NK-92 treated with Interleukin-12 subunit alpha and Interleukin-12 subunit beta, amount 100 ng/mL, for 24 hours (cell line): Measurements from ENCODE around the gene FMOD.

ENCODE experiments used
- DNase-seq: peaks from one replicate; lab custom pipeline; 2025; lab: John Stamatoyannopoulos, UW

The FMOD gene

DNA sequence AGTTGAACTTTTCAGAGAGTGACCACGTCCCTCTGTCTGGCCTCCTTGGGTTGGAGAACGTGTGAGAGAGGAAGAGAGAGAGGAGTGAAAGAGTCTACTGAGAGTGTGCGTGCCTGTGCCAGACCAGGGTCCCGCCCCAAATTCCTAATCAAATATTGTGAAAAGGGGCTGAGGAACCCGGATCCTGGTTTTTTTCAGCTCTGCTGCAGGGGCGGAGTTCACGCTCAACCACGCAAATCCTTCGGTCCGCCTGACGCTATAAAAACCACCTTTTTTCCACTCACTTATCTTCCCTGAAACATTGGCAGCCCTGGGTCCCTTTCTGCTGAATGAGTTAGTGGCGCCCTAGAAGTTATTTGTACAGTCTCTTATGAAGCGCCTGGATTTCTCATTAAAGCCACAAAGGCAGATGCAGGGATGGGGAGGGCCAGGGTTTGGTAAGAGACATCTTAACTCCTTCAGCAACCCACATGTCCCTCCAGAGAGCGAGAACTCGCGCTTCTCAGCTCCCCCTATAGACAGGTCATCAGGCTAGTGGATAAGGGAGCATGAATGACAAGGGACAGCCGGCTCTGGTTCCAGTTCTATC lies at the start of gene FMOD:
Gene FMOD (minus strand): TSS at position 86 of the 589 bp plus-strand sequence. CDS start 2,852 bp downstream, outside the sequence.
- no peak for DNase-seq

DNA sequence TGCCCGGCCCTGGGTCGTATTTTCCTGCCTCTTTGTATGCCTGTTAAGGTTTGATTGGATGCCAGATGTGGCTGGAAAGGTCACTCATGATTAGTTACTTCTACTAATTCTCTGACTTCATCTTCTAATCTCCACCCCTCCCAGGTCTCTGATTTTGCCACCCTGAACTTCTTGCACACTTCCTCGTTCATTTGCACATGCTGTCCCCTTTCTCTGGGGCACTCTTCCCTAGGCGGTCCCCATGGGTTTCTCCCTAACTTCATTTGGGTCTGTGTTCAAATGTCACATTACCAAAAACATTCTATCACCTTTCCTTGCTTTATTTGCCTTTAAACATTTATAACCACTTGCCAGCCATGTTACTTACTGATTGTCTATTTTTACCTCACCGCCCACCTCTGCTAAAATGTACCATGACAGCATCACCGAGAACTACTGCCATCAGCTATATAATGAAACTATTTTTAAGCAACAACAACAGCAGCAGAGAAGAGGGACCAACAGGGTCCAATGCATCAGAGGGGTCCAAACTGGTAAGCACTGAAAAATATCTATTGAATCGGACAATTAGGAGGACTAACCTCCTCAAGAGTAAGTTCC lies 45.8 kb upstream of the FMOD start:
- no peak for DNase-seq

DNA sequence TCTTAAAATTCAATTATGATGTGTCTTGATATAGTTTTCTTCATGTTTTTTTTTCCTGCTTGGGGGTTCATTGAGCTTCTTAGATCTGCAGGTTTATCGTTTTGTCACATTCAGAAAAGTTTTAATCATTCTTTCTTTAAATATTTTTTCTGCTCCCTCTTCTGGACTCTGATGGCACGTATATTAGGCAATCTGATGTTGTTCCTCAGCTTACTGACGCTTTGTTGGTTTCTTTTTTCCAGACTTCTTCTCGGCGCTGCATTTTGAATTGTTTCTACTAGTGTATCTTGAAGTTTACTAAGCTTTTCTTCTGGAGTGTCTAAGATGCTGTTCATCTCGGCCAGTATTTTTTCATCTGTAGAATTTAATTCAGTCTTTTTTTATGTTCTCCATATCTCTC lies 44.8 kb upstream of the FMOD start:
- no peak for DNase-seq

DNA sequence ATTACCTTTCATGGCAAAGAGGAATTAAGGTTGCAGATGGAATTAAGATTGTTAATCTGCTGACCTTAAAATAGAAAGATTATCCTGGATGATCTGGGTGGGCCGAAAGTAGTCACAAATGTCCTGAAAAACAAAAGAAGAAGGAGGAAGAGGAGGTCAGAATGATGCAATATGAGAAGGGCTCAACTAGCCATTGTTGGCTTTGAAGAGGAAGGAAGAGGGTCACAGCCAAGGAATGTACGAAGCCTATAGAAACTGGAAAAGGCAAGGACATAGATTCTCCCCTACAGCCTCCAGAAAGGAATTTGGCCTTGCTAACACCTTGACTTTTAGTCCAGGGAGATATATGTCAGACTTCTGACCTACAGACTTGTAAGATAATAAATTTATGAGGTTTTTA lies 39.4 kb upstream of the FMOD start:
- DNase-seq = no peak

DNA sequence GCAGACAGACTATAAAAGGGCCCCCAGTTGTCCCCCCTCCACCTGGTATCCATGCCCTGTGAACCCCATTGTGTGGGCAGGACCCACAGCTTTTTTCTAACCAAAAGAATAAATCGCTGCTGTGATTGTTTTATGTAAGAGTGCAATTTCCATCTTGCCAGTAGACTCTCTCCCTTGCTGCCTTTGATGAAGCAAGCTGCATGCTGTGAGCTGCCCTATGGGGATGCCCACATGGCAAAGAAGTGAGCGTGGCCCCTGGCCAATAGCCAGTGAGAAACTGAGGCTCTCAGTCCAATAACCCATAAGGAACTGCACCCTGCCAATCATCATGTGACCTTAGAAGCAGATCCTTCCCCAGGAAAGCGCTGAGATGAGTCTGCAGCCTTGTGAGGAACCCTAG lies 37.8 kb upstream of the FMOD start:
- no peak for DNase-seq

DNA sequence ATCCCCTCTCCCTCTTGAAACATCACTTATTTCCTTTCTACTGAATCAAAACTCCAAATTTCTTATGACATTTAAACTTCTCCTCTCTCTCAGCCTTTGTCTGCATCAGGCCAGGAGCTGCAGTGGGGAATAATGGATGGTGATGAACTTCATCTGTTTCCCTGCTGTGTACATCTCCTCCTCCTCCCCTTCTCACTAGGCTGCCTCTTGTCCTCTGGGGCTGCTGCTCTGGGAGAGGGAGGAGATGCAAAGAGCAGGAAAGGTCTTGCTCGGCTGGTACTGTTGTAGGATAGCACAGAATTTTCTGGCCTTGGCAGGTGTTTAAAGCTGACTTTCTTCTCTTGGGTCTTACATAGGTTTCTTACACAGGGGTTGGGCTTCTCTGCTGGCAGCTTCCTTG lies 31.1 kb upstream of the FMOD start:
- no peak for DNase-seq

DNA sequence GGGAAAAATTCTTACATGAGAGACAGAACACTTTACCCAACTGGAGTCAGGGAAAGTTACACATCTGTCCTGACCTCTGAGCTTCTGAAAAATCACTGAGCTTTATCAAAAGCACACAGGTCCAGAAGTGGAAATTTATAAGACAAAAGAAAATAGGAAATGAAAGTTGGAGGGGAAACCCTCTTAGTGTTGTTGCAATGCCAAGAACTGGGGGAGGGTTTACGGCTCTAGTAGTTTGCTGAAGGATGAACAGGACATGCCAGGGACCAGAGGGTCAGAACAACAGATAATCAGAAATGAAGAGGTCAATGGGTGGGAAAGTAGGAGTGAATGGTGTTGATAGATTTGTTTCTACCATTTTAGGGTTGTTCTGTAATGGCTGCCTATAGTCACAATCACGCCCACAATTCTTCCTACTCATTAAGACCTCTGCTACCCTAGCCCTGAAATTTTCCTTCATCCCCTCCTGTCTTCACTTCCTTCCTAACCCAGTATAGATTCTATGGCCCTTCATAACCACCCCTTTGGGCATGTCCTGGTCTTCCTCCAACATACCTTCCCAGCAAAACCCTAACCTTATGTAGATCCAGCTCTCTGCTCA lies 30.3 kb upstream of the FMOD start:
- DNase-seq = no peak

DNA sequence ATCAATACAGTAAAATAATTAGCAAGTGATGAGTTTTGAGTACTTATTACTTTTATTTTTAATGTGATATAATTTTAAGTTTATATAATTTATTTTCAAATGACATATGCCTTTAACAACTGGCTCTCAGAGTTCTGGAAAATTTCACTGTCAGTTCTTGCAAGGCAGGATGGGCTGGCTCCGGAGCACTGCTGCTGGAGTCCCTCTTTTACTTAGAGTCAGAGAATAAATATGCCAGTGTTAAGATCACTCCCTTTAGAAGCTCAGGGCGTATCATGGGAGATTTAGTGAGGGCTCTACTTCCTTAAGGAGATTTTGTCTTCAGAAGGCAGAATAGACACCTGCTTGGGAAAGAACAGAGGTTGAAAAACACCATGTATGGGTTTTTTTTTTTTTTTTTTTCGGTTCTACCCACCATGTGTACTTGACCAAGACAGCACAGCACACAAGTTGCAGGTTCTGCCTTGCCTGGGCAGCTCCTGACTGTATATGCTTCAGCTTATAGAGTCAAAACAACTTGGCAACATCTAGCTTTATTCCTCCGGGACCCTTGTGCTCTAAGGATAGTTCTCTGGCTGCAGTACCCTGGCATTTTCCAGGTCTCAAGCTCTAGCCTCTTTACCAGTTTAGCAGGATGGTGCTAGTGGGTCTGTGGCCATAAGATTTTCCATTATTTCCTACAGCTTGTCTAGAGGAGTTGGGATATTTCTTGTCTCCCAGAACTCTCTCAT lies 29.7 kb upstream of the FMOD start:
- DNase-seq = no peak

DNA sequence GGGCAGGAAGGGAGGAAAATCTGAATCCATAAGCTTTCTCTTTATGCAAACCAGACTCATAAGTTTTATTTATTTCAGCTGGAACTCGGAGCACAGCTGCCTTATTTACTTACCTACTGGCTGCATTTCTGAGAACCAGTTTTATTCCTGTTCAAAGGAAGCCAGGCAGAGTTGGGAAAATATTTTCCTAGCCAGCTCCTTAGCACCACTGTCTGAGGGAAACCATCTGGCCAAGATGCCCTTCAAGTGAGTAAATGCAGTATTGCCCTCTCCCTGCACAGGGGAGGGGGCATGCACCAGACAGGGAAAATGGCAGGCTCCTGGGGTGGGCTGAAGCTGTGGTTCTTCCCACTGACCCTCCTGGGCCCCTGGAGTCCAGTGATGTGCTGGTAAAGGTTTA lies 28.9 kb upstream of the FMOD start:
- DNase-seq = no peak

DNA sequence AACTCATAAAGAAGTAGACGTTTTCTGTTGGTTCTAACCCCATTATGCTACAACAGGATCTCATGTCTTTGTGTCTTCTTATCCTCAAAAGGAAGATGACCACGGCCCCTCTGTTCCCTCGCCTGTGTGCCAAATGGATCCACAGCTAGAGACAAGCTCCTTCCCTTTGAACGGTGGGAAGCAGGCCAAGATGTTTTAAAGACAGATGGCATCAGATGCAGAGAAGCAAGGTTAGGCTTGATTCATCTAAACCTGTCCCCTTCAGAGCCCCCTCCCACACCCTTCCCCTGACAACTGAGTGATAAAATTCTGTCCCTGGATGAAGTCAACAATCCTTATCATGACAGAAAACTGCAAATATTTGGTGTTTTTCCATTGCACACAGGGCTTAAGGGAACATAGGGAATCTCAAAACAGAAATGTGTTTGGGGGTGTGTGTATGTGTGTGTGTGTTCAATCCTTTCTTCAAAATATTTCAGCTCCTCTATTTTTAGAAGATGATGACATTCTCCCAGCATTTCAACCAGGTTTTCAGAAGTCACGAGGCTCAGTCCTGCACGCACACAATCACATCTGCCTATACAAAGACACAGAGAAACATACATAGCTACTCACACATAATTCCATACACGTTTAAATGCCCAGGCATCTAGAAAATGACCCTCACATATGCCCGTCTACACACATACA lies 27.8 kb upstream of the FMOD start:
- DNase-seq = no peak

DNA sequence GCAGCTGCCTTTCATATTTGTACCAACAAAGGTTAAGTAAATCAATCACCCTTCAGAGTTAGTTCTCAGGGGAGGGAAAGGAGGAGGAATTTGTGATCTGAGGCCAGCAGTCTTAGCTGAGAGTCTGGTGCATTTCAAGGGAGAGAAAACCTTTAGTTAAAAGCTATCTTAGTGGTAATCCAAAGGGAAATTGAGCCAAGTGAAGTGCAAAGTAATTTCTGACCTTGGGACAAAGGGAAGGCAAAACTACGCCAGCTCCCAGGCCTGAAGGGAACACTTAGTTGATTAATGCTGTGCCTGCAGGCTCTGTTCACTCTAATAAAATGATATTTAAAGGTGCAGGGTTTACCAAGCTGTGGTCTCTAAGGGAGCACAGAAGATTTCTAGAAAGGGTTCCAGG lies 23.1 kb upstream of the FMOD start:
- DNase-seq = no peak

DNA sequence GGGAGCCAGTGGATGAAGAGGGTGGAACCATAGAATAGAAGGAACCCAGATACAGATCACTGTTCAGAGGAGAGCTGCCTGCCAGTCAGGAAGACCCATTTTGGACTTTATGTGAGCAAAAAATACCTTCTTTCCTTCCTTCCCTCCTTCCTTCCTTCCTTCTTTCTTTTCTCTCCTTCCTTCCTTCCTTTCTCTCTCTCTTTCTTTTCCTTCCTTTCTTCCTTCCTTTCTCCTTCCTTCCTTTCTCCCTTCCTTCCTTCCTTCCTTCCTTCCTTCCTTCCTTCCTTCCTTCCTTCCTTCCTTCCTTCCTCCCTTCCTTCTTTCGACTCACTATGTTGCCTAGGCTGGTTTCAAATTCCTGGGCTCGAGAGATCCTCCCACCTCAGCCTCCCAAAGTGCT lies 22.1 kb upstream of the FMOD start:
- DNase-seq = no peak

DNA sequence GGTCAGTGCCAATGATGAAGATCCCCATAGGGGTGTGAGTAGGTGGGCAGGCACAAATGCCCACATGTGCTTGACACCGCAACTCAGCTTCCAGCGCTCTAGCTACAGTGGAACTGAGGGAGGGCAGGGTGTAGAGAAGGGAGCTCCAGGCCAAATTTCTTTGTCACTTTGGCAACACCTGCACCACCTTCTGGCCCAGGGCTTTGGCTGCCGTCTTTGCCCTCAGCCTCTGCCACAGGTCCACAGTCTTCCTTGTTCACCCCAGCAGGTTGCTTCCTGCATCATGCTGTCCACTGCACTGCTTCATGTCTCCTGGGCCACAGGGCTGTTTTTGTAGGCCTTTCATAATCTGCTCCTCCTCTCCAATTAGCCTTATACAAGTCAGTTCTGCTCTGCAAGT lies 20.4 kb upstream of the FMOD start:
- no peak for DNase-seq

DNA sequence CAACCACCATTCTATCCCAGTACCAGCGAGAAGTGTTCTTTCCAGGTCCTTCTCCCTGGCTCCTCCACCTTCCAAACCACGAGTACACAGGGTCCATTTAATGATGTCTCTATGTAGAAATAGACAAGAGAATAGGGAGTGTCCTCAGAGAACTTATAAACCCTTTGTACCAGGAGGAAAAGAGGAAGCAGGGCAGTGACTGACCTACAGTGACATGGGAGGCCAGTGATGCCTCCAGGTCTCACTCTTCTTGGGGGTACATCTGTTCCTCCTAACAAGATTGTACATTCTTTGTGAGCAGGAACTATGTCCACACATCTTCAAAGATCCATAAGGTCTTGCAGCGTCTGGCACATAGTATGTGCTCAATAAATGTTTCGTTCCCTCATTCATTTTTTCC lies 18.7 kb upstream of the FMOD start:
- DNase-seq = no peak

DNA sequence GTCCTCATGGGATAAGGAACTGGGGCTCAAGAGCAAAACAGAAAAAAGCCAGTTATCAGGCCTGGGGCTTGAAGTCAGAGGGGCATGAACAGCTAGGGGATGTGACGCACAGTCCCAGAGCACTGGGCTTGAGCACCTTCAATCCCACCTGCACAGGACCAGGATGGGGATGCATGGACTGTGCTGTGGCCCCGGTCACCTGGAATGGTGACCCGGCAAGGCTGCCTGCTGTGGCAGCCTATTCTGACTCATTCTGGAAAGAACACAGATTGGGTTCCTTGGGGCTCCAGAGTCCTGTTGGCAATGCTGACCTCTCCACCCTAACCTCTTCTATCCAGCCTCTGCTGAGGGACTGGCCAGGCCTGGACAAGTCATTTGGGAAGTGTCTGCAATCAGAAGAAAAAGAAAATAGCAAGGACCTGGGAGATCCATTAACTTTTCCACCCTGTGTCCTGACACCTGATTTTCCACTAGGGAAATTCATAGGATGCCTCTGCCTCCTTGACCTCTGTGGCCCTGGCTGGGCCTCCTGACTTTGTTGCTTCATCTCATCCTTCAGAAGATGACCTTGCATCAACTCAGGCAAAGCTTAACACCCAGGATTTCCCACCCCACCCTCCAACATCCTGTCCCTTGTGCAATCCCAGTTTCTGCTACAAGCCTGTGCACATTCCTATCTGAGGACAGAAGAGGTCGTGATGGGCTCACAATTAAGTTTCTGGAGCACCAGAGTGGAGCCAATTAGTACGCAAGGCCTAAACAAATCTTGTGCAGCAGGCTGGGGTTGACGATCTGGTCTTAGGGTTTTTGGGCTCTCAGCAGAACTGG lies 17.9 kb upstream of the FMOD start:
- DNase-seq = no peak

DNA sequence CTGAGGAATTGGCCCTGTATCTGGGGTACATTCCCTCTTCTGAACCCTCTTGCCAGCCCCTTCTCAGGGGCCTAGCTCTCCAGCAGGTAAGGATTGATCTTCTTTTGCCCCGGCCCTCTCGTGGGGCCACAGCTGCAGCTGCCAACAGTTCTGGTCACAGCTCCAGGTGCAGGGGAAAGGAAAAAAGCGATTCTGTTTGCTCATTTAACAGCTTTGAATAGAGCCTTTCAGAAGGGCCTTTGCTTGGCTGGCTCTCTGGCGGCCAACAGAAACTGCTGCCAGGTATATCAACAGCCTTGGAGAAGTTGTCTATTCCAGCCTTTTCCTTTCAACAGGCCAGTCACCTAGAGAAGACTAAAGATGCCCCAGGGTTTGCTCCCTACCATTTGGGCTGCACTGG lies 16.1 kb upstream of the FMOD start:
- no peak for DNase-seq

DNA sequence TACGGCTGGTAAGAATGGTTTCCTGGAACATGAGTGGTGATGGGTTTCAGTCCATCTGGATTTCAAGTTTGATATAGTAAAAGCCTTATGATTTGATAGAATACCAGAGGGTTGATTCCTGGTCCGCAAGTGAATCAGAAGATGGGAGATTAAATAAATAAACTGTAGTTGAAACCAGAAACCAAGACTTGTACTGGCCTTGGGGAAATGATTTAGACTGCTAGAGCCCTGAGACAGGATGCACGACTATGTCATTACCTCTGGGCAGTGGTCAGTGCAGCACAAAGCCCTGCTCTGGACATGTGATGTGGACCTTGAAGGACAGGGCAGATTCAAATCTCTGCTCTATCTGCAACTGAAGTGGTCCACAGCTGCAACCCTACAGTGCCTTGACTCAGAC lies 15.6 kb upstream of the FMOD start:
- DNase-seq = no peak

DNA sequence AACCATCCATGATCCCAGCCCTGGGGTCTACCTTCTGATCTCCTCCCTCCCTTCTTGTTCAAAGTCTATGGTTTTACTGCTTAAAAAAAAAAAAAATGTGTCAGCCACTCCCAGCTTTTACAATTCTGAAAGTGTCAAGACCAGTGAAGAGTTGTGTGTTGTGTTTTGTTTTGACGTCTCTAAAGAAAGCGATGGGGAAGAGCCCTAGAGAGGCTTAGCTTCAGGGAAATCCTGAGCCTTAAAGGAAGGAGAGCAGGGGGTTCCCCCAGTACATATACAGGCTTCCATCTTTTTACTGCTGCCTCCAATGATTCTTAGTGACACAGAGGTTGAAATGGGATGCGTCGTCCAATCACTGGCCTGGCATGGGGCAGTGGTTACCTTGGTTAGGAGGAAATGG lies 13.9 kb upstream of the FMOD start:
- DNase-seq = no peak

DNA sequence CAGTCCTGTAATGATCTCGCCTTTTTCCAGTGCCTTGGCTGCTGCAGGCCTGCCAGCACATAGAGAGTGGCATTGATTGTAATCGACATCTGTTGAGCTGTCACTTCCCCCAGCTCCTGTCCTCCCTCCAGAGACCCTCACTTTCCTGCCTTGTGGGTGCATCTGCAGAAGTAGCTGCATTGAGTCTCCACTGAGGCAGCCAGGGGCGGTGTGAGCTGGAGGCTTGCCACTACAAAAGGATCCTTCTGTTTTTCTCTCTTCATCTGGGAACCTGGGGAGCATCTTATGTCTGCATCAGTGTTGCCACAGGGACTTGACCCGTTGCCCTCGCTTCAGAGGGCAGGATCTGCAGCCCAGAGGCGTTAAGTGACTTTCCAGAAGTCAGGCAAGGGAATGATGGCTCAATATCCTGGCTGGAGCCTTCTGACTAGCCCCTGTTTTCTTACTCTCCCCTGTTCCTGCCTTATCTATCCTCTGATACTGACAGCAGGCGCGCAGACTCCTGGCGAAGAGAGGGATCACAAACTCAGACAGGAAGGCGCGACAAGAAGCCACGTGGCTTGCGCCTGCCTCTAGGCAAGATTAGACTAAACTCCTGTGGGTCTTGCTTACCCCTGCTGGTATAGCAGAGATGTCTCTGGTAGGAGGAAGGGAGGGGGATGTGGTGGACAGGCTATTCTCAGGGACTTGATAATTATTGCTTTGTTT lies 13.3 kb upstream of the FMOD start:
- DNase-seq = no peak

DNA sequence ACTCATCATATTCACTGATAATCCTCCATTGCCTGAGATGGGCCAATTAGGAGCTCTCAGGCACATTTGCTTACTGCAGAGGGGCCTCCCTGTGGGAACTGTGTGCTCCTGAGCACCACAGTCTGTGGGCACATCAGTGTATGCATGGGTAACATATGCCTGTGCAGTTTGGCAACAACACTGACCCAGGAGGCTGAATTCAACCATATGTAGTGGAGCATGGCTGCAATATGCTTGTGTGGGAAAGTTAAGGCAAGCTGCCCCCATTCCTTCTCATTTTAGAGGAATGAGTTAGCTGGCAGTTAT lies 11.8 kb upstream of the FMOD start:
- no peak for DNase-seq

DNA sequence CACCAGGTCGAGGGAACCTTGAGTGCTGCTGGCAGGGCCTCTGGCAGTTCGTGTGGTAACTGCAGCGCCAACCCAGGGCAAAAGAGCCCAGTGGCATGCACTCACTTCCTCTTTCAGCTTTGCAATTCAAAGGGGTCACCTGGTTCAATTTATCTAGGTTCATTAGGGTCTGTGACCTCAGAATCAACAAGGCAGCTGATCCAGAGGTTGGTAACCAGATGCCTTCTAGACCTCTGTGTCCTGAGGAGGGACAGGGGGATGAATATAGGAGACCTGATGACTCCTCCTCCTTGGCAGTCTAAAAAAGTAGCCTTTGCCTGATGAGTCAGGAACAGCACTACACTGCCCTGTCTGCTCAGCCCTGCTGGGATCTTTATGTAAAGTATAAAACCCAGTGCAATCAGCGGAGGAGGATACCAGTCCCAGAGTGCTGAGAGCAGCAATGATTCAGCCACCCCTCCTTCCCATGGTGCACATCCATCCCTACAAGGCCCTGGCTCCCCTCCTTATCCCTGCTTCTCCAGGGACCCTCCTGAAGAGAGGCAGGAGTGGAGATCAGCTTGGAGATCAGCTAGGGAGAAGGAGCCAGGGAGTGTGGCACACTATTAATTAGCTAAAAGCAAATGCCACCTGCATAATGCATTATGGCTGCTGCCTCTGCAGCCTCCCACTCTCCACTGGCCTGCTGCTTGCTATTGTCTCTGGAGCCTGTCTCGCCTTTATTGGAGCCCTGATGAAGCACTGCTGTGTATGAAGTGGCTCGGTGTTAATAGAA lies 11.2 kb upstream of the FMOD start:
- DNase-seq = no peak
